ENCODE results near the gene DMRTB1.

DNA sequence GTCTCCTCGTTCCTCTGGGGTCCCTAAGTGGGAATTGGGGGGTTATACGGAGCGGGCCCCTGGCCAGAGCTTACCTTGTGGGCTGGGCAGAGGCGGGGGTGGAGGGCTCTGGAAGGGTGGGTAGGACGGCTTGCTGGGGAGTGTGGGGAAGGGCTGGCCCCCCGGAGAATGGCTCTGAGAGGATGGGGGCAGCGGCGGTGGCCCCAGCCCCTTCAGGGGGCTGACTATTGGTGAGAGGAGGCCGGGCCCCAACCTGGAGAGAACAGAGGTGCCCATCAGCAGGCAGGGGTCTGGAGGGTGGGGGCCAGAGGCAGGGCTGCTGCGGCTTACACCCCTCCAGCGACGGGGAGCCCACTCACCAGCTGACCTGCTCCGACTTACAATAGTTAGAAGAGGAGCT is 50.6 kb downstream of the DMRTB1 start:
- TF ChIP-seq EZH2 (IDR thresholded peaks at IDR 0.05; ENCODE audit: borderline replicate concordance, low read depth, low read length, poor library complexity, severe bottlenecking) (no peak), CTCF (conservative IDR thresholded peaks at IDR 0.05; ENCODE audit: low read depth, low read length) (no peak)
